Heart left ventricle (tissue), 16 donors: Measurements from ENCODE around the gene MYL2. TPM values are rescaled to one million over a fixed set of nuclear protein-coding genes. Genes with fewer than 3 reads are reported as not detected.

Source experiments
- ATAC-seq, 4 donors: fragments of 200-7000 bp; cut with Tn5 transposase; one replicate each; pipeline ENCODE4 v1.9.1; 2020 to 2022; ENCODE audit warnings: moderate library complexity in 4 of 4, mild to moderate bottlenecking in 3 of 4, moderate number of reproducible peaks in 1 of 4
- DNase-seq, 5 donors: peaks; one replicate each; pipeline ENCODE4 v3.0.0-alpha.2; 2020
- H3K27ac ChIP-seq, 12 donors: fragments of 200-600 bp; sonication (generic) in 4 of 12; one replicate each; pipeline versions ENCODE4 v1.5.0 to v1.8.0; 2016 to 2022; ENCODE audit warnings: mild to moderate bottlenecking in 2 of 12
- H3K27me3 ChIP-seq, 9 donors: fragments of 200-600 bp; sonication (generic) in 2 of 9; one replicate each; pipeline versions ENCODE4 v1.5.1 to v1.8.0; 2016 to 2022; ENCODE audit warnings: mild to moderate bottlenecking in 3 of 9
- H3K36me3 ChIP-seq, 9 donors: fragments of 200-600 bp; sonication (generic) in 2 of 9; one replicate each; pipeline versions ENCODE4 v1.5.0 to v1.8.0; 2018 to 2022; ENCODE audit warnings: mild to moderate bottlenecking in 2 of 9
- H3K4me1 ChIP-seq, 12 donors: fragments of 200-600 bp; sonication (generic) in 4 of 12; one replicate each; pipeline versions ENCODE4 v1.5.0 to v1.8.0; 2016 to 2022; ENCODE audit warnings: mild to moderate bottlenecking in 3 of 12
- H3K4me3 ChIP-seq, 12 donors: fragments of 200-600 bp; sonication (generic) in 4 of 12; one replicate each; pipeline versions ENCODE4 v1.5.0 to v1.8.0; 2017 to 2022; ENCODE audit warnings: mild to moderate bottlenecking in 9 of 12, moderate library complexity in 4 of 12
- H3K9me3 ChIP-seq, 12 donors: fragments of 200-600 bp; sonication (generic) in 4 of 12; one replicate each; pipeline versions ENCODE4 v1.5.0 to v1.8.0; 2016 to 2022; ENCODE audit warnings: mild to moderate bottlenecking in 1 of 12
- POLR2A ChIP-seq, 2 donors: fragments of 450-650 bp; IDR thresholded peaks; one replicate each; pipeline ENCODE4 v1.6.1; 2017; ENCODE audit warnings: antibody characterized with exemption in 2 of 2, mild to moderate bottlenecking in 2 of 2, moderate library complexity in 2 of 2
- WGBS, 4 donors: extraction: QIAGEN DNeasy Blood & Tissue Kit in 2 of 4; methylation state at CpG; one replicate each; pipeline versions ENCODE4 v1.1.5 to v1.1.7; 2013 to 2018; 5-methylcytosine and 5-hydroxymethylcytosine counted together
- intact Hi-C, 10 donors: fragments of 100-400 bp; cut with DNase I; formaldehyde crosslinking; loops; one replicate each; pipeline versions ENCODE4 v1.11.1 to v1.14.2; 2022
- long read RNA-seq, 3 donors: library from polyadenylated mRNA; unstranded; transcript quantifications; one replicate each; pipeline ENCODE4 v2.0.0, GENCODE V29; 2020 to 2021
- polyA plus RNA-seq, 2 donors: library from polyadenylated mRNA; stranded (reverse); fragments of 200-250 nt; gene quantifications; one replicate each; pipeline ENCODE4 v1.2.3, GENCODE V29; 2013
- total RNA-seq, 9 donors: library from RNA; depleted of rRNA in 2 of 9; stranded (reverse); fragments of >200 nt in 2 of 9; fragmentation: NEBNext Ultra II Directional in 3 of 9; extraction: Animal tissue kit (Norgen Biotek cat#: 25700) in 3 of 9; gene quantifications; one replicate each; pipeline versions ENCODE4 v1.1.0 to v1.2.4, GENCODE V29; 2016 to 2023
- TF ChIP-seq, protein P1 (sequence below), 12 donors: fragments of 200-600 bp; sonication (generic) in 4 of 12; IDR thresholded peaks; one replicate each; pipeline versions ENCODE4 v1.5.0 to v1.8.0; 2018 to 2022; ENCODE audit warnings: antibody characterized with exemption in 12 of 12, mild to moderate bottlenecking in 5 of 12
- donor health status: ischemic (EF 13 %, LVEDD 7.1; RV severe dilation, severe dysfunction).
- donor health status: healthy with polysubstance abuse.
- donor health status: DM: no; HTN: yes; CAD: no.
- donor health status: DM: no; HTN: no; CAD: no.
- donor health status: ischemic (EF 25% LVEDD 6.9; RV normal size, moderate dysfunction).
- donor health status: ischemic (EF 25% LVEDD 5.7; RV mildly dilated, moderate dysfunction).
- donor health status: healthy.
- donor health status: DM: yes; HTN: yes; CAD: no.
- donor health status: ischemic (EF 35%, LVEDD 5.7; RV mildly dilated, moderate dysfunction).
- donor health status: nonischemic (EF 11% LVEDD 7.7; RV severe dilation, severe dysfunction).
- donor health status: DM: yes; HTN: yes; CAD: no.
- donor health status: PGD.
- donor health status: ischemic (EF 29% LVEDD 5.4; RV normal size, mild dysfunction).
- donor health status: nonischemic (EF 23%, LVEDD 6.1; RV moderate dilation, normal function).

The MYL2 gene
- total RNA-seq = over 10,000 TPM in 8 of 9 donors, 1,000 to 10,000 TPM in 1; 9,599 to 55,783 (median 27,750) TPM
- polyA plus RNA-seq = over 10,000 TPM; 13,945 to 25,284 TPM
- long read RNA-seq, donor 1, transcript MYL2-203 (6 exons, 664 nt) = minor isoform, 21 of 44,600 reads
- long read RNA-seq, donor 1, transcript MYL2-202 (2 exons, 561 nt) = minor isoform, 63 of 44,600 reads
- long read RNA-seq, donor 1, transcript MYL2-201 (7 exons, 807 nt) = major isoform, 41,325 of 44,600 reads
- long read RNA-seq, donor 1, partial matches to known transcripts = 2,165 of 44,600 reads
- long read RNA-seq, donor 1, other reads (novel, unspliced or antisense) = 1,026 of 44,600 reads
- long read RNA-seq, donor 2, transcript MYL2-201 (7 exons, 807 nt) = major isoform, 30,402 of 31,802 reads
- long read RNA-seq, donor 2, transcript MYL2-202 (2 exons, 561 nt) = minor isoform, 49 of 31,802 reads
- long read RNA-seq, donor 2, transcript MYL2-203 (6 exons, 664 nt) = minor isoform, 15 of 31,802 reads
- long read RNA-seq, donor 2, partial matches to known transcripts = 900 of 31,802 reads
- long read RNA-seq, donor 2, other reads (novel, unspliced or antisense) = 436 of 31,802 reads
- long read RNA-seq, donor 3, transcript MYL2-201 (7 exons, 807 nt) = major isoform, 16,882 of 18,397 reads
- long read RNA-seq, donor 3, transcript MYL2-202 (2 exons, 561 nt) = minor isoform, 45 of 18,397 reads
- long read RNA-seq, donor 3, transcript MYL2-203 (6 exons, 664 nt) = minor isoform, 13 of 18,397 reads
- long read RNA-seq, donor 3, partial matches to known transcripts = 920 of 18,397 reads
- long read RNA-seq, donor 3, other reads (novel, unspliced or antisense) = 537 of 18,397 reads

DNA sequence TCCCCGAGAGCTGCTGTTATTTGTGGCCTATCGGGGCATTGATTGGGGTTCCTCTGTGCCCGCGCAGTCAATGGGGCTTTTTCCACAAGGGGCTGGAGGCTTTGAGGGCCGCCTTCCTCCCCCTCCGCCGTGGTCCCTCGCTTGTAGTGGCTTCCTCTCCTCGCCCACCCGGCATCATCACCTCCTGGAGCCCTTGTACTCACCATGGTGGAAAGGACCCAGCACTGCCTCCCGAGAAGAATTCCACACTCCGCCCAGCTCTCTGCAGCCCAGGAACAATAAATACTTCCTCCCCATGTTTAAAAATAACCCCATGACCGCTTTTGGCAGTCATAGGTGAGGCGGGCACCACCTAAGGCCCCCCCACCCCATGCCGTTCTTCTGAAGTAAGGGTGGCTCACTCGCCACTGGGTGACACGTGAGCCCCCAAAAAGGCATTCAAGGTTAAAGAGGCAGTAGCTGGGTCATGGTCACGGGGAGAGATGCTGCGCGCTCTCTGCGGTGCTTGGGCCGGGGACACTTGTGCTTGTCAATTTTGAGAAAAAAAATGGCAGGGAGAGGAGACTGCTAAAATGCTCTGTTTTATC is at the start of gene MYL2:
Gene MYL2 (minus strand): TSS at position 256 of the 587 bp plus-strand sequence. CDS start 50 bp downstream, at position 206.
- Histone ChIP-seq H3K27me3 (peaks cover 0 to 7% (median 0%) of the 10 kb centered on the region in 9 donors), H3K36me3 (peaks cover 0 to 28% (median 0%) of the 10 kb centered on the region in 9 donors), H3K9me3 (no peaks in the 10 kb centered on the region), H3K4me1 (peaks cover 0 to 12% (median 1%) of the 10 kb centered on the region in 12 donors), H3K27ac (peak within 1 kb of the TSS; percentile 68 to 97 (median 90)), H3K4me3 (peak within 1 kb of the TSS; percentile 39 to 76 (median 58))
- TF ChIP-seq, protein P1, sequence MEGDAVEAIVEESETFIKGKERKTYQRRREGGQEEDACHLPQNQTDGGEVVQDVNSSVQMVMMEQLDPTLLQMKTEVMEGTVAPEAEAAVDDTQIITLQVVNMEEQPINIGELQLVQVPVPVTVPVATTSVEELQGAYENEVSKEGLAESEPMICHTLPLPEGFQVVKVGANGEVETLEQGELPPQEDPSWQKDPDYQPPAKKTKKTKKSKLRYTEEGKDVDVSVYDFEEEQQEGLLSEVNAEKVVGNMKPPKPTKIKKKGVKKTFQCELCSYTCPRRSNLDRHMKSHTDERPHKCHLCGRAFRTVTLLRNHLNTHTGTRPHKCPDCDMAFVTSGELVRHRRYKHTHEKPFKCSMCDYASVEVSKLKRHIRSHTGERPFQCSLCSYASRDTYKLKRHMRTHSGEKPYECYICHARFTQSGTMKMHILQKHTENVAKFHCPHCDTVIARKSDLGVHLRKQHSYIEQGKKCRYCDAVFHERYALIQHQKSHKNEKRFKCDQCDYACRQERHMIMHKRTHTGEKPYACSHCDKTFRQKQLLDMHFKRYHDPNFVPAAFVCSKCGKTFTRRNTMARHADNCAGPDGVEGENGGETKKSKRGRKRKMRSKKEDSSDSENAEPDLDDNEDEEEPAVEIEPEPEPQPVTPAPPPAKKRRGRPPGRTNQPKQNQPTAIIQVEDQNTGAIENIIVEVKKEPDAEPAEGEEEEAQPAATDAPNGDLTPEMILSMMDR (IDR thresholded peaks at IDR 0.05) = no peak
- TF ChIP-seq POLR2A (IDR thresholded peaks at IDR 0.05) = peak in 1 of 2 donors; percentile 89
- intact Hi-C loops = no loop called here
- DNase-seq (peak in 4 of 5 donors; percentile 83 to 90 (median 84)), ATAC-seq (peak; percentile 83 to 92 (median 86))
- WGBS, 4 donors = 35 to 55% (median 46%) methylated on average over 22 of the region's 22 CpGs

- WGBS, 4 donors = 79 to 84% (median 80%) methylated on average over 21 to 23 of the region's 23 CpGs
- Histone ChIP-seq H3K27ac (no peak overlapping the region), H3K4me3 (no peak overlapping the region), H3K4me1 (no peaks in the 10 kb centered on the region), H3K27me3 (peaks cover 0 to 8% (median 0%) of the 10 kb centered on the region in 9 donors), H3K9me3 (peaks cover 0 to 5% (median 0%) of the 10 kb centered on the region in 12 donors), H3K36me3 (no peaks in the 10 kb centered on the region)
- no peak for DNase-seq
- TF ChIP-seq POLR2A (IDR thresholded peaks at IDR 0.05) = no peak
- intact Hi-C loops = no loop called here
- ATAC-seq = no peak
These were observed 45.8 kb upstream of the MYL2 start for GRCh38 chr12:110966081-110966760.

GRCh38 chr12:110965574-110965973 is 45.2 kb upstream of the MYL2 start:
- no peaks in the 10 kb centered on the region for H3K4me1 ChIP-seq
- peaks cover 0 to 8% (median 0%) of the 10 kb centered on the region in 9 donors for H3K27me3 ChIP-seq
- TF ChIP-seq, protein P1 (IDR thresholded peaks at IDR 0.05) = no peak
- no peak for TF ChIP-seq POLR2A (IDR thresholded peaks at IDR 0.05)
- intact Hi-C loops = no loop called here
- H3K27ac ChIP-seq = no peak overlapping the region
- ATAC-seq (no peak), DNase-seq (no peak)
- H3K36me3 ChIP-seq = no peaks in the 10 kb centered on the region
- 74 to 85% (median 81%) methylated on average over 12 of the region's 12 CpGs for WGBS, 4 donors
- no peak overlapping the region for H3K4me3 ChIP-seq
- H3K9me3 ChIP-seq = no peaks in the 10 kb centered on the region

DNA sequence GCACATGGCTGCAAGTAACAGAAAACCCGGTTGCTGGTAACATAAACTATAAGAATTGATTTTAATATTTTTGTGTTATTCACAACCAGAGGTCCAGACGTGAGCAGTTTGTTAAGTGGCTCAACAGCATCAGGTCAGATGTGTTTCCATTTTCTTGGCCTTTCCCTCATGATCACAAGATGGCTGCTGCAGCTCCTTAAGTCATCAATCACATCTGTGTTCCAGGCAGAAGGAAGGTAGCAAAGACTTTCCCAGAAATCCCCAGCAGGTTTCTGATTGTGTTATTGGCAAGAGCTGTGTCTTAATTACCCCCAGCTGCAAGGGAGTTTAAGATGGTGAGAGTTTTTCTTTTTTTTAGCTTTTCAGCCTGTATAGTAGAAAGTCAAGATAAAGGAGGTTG is 40.4 kb upstream of the MYL2 start:
- TF ChIP-seq, protein P1 (IDR thresholded peaks at IDR 0.05) = no peak
- TF ChIP-seq POLR2A (IDR thresholded peaks at IDR 0.05) = no peak
- Histone ChIP-seq H3K27ac (no peak overlapping the region), H3K36me3 (no peaks in the 10 kb centered on the region), H3K4me1 (no peaks in the 10 kb centered on the region), H3K4me3 (no peak overlapping the region), H3K27me3 (peaks cover 0 to 17% (median 0%) of the 10 kb centered on the region in 9 donors), H3K9me3 (peaks cover 0 to 3% (median 0%) of the 10 kb centered on the region in 12 donors)
- DNase-seq (no peak), ATAC-seq (no peak)
- intact Hi-C loops = no loop called here
- 86 to 88% (median 87%) methylated on average over 2 of the region's 2 CpGs for WGBS, 4 donors
